ENCODE data around the gene NR0B2. TPM values are rescaled to one million over a fixed set of nuclear protein-coding genes. Genes with fewer than 3 reads are reported as not detected.
A peak's percentile ranks its signal among the peaks of the same experiment; 100 is the strongest.
"Not testable (repeated sequence)": the region's sequence is repeated elsewhere in the genome, so short reads cannot be mapped to it uniquely, and the experiment has no call there.

Gene NR0B2, protein sequence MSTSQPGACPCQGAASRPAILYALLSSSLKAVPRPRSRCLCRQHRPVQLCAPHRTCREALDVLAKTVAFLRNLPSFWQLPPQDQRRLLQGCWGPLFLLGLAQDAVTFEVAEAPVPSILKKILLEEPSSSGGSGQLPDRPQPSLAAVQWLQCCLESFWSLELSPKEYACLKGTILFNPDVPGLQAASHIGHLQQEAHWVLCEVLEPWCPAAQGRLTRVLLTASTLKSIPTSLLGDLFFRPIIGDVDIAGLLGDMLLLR
- not detected in 2 replicates for total RNA-seq

DNA sequence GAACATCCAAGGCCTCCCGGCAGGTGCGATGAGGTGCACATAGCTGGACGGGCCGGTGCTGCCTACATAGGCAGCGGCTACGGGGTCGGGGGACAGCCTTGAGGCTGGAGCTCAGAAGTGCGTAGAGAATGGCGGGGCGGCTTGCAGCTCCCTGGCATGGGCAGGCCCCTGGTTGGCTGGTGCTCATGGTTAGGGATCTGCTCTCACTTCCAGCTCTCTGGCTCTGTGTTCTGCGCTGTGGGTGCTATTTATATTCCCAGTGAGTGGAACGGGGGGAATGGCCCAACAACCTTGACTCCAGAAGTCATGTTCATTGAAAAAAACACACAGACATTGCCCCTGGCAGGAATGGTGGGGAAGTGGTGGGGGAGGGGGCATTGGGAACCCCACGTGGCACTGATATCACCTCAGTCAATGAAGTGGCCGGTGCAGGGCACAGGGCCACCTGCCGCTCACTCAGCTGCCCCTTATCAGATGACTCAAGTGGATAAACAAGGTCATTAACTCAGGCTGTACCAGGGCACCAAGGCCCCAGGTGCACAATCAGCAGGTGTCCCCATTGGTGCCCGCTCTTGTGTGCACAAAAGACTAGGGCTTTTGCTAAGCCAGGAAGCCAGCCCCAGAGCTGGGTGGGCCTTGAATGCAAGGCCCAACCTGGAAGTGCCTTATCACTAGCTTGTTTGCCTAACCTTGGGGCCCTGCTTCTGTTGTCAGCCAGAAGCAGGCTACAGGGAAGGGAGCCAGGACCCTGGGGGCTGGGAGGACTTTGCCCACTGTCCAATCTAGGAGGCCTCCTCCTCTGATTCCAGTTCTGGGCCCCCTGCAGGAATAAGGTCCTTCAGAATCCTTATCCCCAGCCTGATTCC lies at the start of gene NR0B2:
Gene NR0B2, minus strand, starts transcription at position 222 of the 866 bp plus-strand sequence. Its CDS starts 35 bp downstream, at position 187.
- DNase-seq (ENCODE audit: low read depth, low spot score) = no peak

- peak; percentile 56 for DNase-seq (ENCODE audit: low read depth, low spot score)
Measured at GRCh38 chr1:26961826-26962225, 48.1 kb upstream of the NR0B2 start.

- DNase-seq (ENCODE audit: low read depth, low spot score) = no peak
Measured at GRCh38 chr1:26960625-26960966, 46.8 kb upstream of the NR0B2 start.

DNA sequence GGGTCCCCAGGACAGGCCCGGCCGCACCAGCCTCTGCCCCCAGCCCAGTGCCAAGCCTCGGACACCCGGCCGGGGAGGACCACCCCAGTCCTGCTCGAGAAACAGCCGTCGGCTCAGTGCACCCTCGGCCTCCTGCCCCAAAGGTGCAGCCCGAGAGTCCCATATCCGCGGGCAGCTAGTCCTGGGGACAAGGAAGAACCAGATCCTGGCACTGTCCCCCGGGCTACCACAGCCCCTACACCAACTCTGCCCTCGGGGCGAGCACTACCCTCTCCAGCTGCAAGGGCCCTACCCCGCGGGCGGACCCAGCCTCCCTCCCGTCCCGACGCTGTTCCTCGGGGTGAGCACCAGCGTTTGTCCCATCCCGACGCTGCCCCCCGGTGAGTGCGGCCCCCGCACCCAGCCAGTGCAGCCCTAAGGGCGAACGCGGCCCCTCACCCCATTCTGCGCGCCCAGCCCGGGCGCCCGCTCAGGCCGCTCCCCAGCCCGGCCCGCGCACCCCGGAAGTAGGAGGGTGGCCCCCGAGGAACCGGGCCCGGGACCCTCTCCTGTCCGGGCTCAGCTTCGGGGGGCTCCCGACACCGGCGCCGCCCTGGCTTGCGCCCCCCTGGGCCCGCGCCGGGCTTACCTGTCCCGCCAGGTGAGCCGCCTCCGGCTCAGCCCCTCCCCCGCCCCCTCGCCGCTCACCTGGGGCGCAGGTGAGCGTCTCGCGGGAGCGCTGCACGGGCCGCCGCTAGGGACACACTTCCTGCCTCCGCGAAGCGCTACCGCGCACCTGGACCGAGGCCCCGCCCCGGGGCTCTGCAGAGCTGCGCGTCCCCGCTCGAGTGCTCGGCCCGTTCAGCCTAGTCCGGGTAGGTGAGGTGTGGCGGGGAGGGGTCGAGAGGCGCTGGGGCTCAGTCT lies 46.2 kb upstream of the NR0B2 start, which contains the start of gene KDF1:
Gene KDF1, minus strand, starts transcription at position 747 of the 903 bp plus-strand sequence. CDS start 8,088 bp downstream, outside the sequence.
- DNase-seq (ENCODE audit: low read depth, low spot score) = no peak

GRCh38 chr1:26959270-26959669 lies 45.5 kb upstream of the NR0B2 start:
- DNase-seq (ENCODE audit: low read depth, low spot score) = no peak

GRCh38 chr1:26957306-26957705 lies 43.5 kb upstream of the NR0B2 start:
- no peak for DNase-seq (ENCODE audit: low read depth, low spot score)

- DNase-seq (ENCODE audit: low read depth, low spot score) = no peak
Measured at GRCh38 chr1:26956321-26956720, 42.5 kb upstream of the NR0B2 start.

- no peak for DNase-seq (ENCODE audit: low read depth, low spot score)
Measured at GRCh38 chr1:26953374-26953773, 39.6 kb upstream of the NR0B2 start.

DNA sequence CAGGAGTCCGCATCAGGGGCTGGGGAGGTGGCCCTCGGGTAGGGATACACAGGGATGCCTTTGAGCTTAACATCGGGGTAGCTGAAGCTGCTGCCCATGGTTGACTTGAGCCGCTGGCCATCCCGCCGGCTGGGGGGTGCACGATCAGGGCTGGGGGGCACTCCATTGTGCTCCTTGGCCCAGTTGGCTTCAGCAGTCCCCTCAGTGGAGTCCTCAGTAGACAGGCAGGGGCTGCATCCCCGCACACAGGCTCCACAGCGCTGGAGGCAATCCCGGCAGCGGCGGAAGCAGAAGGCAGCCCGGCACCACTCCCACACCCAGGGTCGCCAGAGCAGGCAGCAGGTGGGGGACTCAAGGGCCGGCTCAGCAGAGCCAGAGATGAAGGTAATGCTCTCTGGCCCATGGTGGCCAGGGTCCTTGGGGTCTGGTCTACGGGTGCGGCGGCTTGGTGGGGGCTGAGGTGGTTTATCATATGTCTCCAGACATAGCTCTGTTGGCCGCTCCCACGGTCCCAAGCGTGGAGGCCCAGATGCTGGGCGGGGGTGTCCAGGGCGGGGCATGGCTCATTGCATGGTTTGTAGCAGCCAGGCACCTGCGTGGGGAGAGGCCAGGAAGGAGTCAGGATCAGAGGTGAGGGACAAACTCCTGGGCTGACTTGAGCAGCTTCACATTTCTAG lies 38.2 kb upstream of the NR0B2 start:
- no peak for DNase-seq (ENCODE audit: low read depth, low spot score)

DNA sequence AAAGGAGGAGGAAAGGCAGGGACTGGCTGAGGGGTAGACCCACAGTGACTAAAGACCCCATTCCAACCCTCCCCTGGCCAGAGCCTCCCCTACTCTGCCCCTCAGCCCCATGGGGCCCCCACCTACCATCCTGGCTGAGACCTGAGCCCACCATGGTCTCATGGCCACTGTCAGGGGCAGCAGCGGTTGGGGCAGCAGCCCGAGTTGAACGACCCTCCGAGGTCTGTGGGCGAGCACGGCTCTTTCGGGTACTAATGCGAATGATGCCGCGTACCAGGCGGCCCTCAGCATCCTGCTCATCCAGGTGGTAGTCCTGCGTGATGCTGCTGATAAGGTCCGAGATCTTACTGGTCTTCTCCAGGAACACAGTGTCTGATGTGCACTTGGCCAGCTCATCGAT lies 37.4 kb upstream of the NR0B2 start:
- no peak for DNase-seq (ENCODE audit: low read depth, low spot score)

DNA sequence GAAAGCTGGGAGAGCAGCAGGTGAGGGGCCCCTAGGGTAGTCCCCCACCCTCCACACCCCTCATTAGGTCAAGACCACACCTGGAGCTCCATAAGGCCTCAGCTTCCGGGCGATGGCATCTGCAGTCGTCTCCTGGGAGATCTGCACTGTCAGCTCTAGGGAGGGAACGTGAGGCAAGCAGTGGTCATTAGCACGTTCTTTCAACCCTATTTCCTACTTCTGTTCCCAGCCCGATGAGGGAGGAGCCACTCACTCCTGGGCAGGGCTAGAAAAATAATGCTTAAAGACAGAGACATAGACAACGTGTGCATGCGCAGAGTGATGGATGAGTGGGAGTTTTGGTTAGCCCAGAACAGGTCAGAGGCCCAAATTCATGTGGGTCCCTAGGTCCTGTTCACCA lies 36.8 kb upstream of the NR0B2 start:
- no peak for DNase-seq (ENCODE audit: low read depth, low spot score)

DNA sequence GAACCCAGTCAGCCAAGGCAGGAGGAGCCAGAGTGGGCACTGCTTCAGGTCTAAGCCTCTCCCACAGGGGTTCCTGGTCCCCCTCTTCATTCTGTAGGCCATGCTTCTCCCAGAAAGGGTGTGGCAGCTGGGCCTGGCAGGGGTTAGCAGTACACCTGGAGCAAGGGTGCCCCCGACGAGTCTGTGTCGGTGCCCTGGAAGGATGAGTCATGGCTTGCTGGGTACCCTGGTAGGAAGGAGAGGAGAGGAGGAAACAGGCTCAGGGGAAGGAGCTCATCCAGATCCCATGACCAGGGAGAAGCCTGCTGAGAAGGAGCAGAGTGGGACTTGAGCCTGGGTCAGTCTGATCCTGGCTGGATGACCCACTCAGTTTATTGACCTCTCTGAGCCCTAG lies 36.1 kb upstream of the NR0B2 start:
- no peak for DNase-seq (ENCODE audit: low read depth, low spot score)

DNA sequence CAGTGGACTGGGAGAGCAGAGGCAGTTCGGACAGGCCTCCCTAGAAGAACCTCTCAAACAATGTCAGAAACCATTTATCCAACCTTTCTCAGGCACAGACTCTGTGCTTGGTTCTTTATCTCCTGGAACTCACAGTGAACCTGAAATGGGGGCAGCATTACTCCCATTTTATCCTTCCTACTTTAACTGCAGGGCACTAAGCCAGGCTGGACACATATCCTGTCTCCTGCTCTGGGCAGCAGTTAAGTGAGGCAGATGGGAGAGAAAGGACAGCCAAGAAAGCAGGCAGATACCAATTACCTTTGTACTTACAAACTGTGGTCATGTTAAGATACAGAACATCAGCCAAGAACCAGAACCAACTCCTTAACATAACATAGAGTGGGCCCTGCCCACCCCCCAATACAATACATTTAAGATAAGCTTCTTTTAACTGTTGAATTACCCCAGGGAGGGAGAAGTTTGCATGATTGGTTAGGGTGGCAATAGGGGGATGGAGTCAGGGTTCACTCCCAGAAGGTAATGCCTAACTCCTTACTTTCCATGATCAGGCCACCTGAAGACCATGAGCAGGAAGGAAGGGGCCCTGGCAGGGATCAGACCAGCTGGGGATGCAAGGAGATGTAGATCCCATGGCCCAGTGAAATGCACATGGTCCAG lies 35.6 kb upstream of the NR0B2 start:
- no peak for DNase-seq (ENCODE audit: low read depth, low spot score)

DNA sequence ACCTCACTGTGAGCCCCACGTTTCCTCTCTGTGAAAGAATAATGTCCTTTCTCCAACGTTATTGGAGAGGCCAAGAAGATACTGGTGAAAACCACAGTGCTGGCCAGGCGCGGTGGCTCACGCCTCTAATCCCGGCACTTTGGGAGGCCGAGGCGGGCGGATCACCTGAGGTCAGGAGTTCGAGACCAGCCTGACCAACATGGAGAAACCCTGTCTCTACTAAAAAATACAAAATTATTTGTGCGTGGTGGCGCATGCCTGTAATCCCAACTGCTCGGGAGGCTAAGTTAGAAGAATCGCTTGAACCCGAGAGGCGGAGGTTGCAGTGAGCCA lies 34.9 kb upstream of the NR0B2 start:
- not testable (repeated sequence) for DNase-seq (ENCODE audit: low read depth, low spot score)

DNA sequence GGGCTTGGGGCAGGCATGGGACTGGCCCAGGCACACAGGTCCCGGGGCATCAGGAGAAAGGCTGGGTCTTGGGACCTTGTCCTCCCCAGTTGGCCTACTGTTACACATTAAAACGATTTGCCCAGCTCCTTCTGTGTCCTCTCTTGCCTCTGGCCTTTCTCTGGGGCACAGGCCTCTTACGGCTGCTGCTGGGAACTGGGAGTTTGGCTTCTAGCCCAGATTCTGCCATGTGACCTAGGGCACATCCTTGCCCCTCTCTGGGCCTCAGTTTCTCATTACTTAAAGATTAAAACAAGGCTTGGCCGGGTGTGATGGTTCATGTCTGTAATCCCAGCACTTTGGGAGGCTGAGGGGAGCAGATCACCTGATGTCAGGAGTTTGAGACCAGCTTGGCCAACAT lies 32.5 kb upstream of the NR0B2 start:
- no peak for DNase-seq (ENCODE audit: low read depth, low spot score)

- DNase-seq (ENCODE audit: low read depth, low spot score) = no peak
Measured at GRCh38 chr1:26945728-26946127, 32.0 kb upstream of the NR0B2 start.

GRCh38 chr1:26945138-26945537 lies 31.4 kb upstream of the NR0B2 start:
- DNase-seq (ENCODE audit: low read depth, low spot score) = no peak

GRCh38 chr1:26942656-26943055 lies 28.9 kb upstream of the NR0B2 start:
- DNase-seq (ENCODE audit: low read depth, low spot score) = no peak

GRCh38 chr1:26941311-26941710 lies 27.5 kb upstream of the NR0B2 start:
- DNase-seq (ENCODE audit: low read depth, low spot score) = no peak

- no peak for DNase-seq (ENCODE audit: low read depth, low spot score)
Measured at GRCh38 chr1:26938659-26939025, 24.9 kb upstream of the NR0B2 start.

All from pulmonary artery endothelial cell (primary cell).